Measurements from ENCODE around the gene TCAIM. TPM values are rescaled to one million over a fixed set of nuclear protein-coding genes. Genes with fewer than 3 reads are reported as not detected.

Gene TCAIM
- total RNA-seq, 1 experiment from 2014 or later = 18.4 TPM

- Histone ChIP-seq H3K4me2 (ENCODE audit: low read length) (no peak overlapping the region), H3K9me2 (ENCODE audit: insufficient read depth) (no peaks in the 10 kb centered on the region), H3K4me3 (replicated peaks in 1 of 2; ENCODE audit: low read depth in 1 of 2, low read length in 2 of 2) (no peak overlapping the region), H3K79me2 (ENCODE audit: insufficient read depth, low read length) (no peaks in the 10 kb centered on the region), H3K4me1 (ENCODE audit: control insufficient read depth in 1 of 2, insufficient read depth in 2 of 2, low read length in 2 of 2) (no peaks in the 10 kb centered on the region), H3K9me3 (ENCODE audit: control insufficient read depth in 1 of 2, insufficient read depth in 1 of 2, low read depth in 1 of 2, low read length in 2 of 2) (no peaks in the 10 kb centered on the region), H4K20me1 (ENCODE audit: insufficient read depth) (no peaks in the 10 kb centered on the region), H3K36me3 (ENCODE audit: control insufficient read depth in 1 of 2, insufficient read depth in 2 of 2, low read length in 2 of 2) (no peaks in the 10 kb centered on the region), H2AFZ (ENCODE audit: low read depth, low read length, poor library complexity, severe bottlenecking) (no peak overlapping the region), H3K9ac (ENCODE audit: low read length) (no peak overlapping the region), H3K27me3 (ENCODE audit: insufficient read depth, low read length) (no peaks in the 10 kb centered on the region), H3K27ac (ENCODE audit: low read depth, low read length) (no peak overlapping the region)
- intact Hi-C loops (cut with micrococcal nuclease) = no loop called here
- RAD21 ChIA-PET (ENCODE audit: low non-redundant PET in 1 of 2, low total read pairs in 2 of 2, uncharacterized antibody in 2 of 2, unreplicated experiment in 2 of 2) = no interaction called here
- no peak for DNase-seq (ENCODE audit: low read depth, low spot score)
- no TSS peak for BruUV-seq (replicated peaks)
- POLR2A ChIA-PET = no interaction called here
- CTCF ChIA-PET = no interaction called here
- no peak for ATAC-seq
- TF ChIP-seq POLR2AphosphoS5 (IDR thresholded peaks at IDR 0.05; ENCODE audit: low read depth, low read length) = no peak
- TF ChIP-seq MAX (IDR thresholded peaks at IDR 0.05) = no peak
- TF ChIP-seq EGR1 (IDR thresholded peaks at IDR 0.05; ENCODE audit: low read depth) = no peak
- TF ChIP-seq SRF (IDR thresholded peaks at IDR 0.05; ENCODE audit: low read depth) = no peak
- no peak for TF ChIP-seq CTCF (IDR thresholded peaks at IDR 0.05 in 2 of 3, conservative IDR thresholded peaks at IDR 0.05 in 1 of 3; ENCODE audit: borderline replicate concordance in 1 of 3, insufficient read depth in 1 of 3, low read depth in 2 of 3, low read length in 2 of 3)
- TF ChIP-seq CEBPB (IDR thresholded peaks at IDR 0.05; ENCODE audit: low read depth) = no peak
- no peak for TF ChIP-seq ZBTB33 (IDR thresholded peaks at IDR 0.05; ENCODE audit: extremely low read depth, insufficient replicate concordance, low read length)
- no peak for TF ChIP-seq ELF1 (IDR thresholded peaks at IDR 0.05; ENCODE audit: borderline replicate concordance, low read depth)
- TF ChIP-seq ZNF274 (IDR thresholded peaks at IDR 0.05; ENCODE audit: low read depth, low read length) = no peak
- TF ChIP-seq SIN3A (IDR thresholded peaks at IDR 0.05; ENCODE audit: low read depth) = no peak
- TF ChIP-seq CBX3 (IDR thresholded peaks at IDR 0.05; ENCODE audit: low read depth) = no peak
Measured at GRCh38 chr3:44398853-44399252, 60.3 kb downstream of the TCAIM start.

All from HCT116 (cell line).